HG03521 (cell line): ENCODE results near the gene SUPT3H.

ENCODE experiments used
- ATAC-seq: cut with Tn5 transposase; IDR thresholded peaks from one replicate; pipeline ENCODE4 v1.9.1; 2021; ENCODE audit warnings: mild to moderate bottlenecking, moderate library complexity; ENCODE audit not compliant: unreplicated experiment

SUPT3H gene

DNA sequence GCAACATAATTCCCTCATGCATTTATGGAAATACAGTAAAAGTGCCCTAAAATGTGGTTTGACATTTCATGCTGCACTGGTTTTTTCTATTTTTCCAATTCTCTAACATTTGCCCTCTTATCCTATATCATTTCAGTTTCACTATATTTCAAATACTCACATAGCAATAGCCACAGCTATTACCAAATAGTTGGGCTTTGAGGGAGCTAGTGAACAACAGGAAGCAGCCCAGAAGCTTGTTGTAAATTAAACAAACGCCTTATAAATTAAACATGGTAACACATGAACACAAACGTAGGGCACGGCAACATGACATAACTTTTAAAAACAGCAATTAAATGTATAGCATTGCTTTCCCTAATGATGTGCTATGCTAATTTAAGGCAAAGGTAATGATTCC lies 521.3 kb downstream of the SUPT3H start:
- ATAC-seq: no peak

DNA sequence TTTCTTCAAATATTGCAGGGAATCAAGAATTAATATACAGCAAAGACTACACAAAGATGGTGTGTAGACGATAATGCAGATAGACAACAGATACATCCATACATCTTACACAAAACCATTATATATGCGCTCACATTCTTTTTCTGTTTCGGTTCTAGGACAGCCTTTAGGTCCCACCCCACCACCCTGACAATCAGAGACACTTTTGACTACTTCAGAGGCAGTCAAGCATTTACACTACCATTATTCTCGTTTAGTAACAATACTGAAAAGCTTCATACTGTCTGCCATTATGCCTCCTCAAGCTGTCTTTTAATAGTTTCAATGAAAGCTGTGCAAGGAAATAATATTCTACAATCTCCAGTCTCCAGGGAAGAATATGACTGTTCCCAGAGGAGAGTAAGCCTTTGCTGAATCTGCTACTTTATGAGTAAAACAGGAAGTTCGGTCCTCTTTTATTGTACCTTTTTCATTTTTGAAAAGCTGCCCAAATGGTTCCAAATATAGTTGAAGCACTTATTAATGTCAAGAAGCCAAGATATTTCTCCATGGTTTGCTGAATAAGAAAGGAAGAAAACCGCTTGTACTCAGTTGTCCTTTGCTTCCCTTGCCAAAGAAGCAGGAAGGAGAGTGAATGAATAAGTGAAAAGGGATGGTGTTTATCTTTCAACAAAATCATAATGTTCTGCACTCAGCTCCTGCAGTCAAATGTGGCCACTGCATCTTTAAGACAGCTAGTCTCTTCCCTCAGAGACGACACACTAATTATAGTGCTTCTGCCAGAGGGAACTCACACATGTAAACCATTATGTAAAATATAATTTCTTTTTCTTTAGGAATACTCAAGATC lies 521.9 kb downstream of the SUPT3H start:
- no peak for ATAC-seq

DNA sequence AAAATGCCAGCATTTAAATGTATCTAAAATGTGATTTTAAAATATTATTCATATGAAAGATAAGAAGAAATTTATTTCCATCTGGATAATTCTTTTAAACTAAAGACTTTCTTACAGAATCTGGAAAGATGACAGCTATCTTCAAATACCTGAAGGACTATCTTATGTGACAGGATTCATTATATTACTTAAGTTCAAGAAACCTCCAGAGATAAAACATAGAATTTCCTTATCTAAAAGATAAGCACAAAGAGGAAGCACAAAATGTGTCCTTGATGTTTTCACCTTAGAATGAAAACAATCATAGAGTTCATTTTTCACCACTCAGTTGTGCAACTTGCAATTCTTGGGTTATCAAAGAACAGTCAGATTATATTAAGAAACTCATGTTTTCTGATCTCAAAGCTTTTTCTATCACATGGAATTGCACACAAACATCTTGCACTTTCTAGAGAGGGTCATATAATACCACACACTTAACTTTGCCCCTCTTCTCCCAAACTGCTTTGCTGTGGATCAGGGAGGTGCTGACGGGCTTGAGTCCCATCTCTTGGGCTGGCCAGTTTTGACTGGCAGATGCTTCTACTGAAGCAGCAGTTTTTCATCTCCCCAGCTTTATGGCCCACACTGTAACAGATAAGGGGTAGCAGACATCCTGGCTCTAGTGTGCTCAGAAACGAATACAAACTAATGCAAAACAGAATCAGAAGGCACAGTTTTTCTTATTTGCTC lies 522.9 kb downstream of the SUPT3H start:
- ATAC-seq: no peak

DNA sequence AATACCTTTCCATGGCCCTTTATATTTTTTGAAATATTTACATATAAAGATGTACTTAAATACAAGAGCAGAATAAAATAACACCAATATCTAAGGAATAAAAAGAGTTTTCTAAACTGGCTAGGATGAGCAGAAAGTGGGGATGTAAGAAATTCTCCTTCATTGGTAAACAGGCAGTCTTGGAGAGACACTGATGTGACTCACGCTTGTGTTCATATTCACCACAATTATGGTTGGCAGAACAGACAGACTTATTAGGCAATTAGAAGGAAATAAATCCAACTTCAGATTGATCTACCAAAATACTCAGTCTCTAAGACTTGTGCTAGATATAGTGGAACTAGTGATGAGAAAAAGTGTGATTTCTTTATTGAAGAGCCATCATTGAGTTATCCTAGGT lies 526.6 kb downstream of the SUPT3H start:
- no peak for ATAC-seq

DNA sequence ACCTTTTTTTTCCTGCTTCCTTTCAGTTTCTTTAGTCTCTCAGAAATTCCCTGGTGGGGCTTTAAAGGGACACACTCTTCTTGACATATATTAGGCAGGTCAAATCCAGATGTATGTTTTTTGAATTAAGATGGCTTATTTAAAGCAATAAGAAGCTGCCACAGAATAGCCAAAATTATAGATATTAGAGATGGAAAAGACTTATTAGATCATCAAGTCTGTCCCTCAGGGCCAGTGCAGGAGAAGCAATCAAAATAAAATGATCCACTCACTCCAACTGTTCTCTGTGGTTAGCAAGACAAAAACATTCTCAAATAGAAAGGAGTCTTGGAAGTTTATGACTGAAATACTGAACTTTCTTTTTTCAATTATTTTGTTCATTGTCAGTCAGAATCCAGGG lies 527.4 kb downstream of the SUPT3H start:
- no peak for ATAC-seq

DNA sequence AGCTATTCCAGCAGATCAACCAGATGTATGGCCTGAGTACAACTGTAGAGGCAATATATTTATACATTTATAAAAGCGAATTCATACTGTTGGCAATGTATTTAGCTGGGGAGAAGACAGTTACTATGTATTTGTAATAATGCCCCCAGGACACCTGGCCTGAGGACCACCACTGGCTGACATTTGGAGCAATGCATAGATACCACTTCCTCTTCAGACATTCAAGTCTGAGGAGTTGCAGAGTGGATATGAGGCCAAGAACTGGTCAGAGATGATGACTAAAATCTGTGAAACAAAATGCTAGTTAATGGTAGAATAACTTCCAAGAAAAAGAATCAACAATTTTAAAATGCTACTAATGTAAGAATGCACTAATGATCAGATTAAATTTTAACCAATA lies 527.9 kb downstream of the SUPT3H start:
- ATAC-seq: no peak

DNA sequence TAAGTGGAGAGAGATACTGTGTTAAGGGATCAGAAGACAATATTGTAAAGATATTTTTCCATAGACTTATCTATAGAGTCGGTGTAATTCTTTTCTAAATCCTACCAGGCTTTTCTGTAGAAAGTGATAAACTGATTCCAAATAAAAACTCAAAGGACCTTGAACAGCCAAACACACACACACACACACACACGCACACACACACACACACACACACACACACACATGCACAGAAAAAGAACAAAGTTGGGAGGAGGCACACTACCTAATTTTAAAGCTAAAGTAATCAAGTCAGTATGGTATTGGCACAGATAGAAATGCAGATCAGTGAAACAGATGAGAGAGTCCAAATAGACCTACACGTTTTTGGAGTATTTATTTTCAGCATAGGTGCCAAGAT lies 534.0 kb downstream of the SUPT3H start:
- ATAC-seq: no peak

DNA sequence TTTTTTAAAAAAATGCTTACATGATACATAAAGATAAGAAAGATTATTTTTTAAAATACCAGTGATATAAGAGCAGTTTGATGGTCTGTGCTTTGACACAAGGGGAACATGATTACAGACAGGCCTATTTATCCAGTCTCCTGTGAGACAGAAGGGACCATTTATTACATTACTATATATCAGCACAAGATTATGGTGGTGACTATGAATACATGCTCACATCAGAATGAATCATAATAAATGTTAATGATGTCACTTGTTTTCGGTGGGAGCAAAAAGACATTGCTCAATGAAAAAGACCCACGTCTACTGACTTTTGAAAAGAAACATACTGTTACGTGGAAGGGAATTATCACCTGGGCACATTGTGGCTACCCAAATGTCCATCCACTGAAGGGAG lies 535.1 kb downstream of the SUPT3H start:
- no peak for ATAC-seq

DNA sequence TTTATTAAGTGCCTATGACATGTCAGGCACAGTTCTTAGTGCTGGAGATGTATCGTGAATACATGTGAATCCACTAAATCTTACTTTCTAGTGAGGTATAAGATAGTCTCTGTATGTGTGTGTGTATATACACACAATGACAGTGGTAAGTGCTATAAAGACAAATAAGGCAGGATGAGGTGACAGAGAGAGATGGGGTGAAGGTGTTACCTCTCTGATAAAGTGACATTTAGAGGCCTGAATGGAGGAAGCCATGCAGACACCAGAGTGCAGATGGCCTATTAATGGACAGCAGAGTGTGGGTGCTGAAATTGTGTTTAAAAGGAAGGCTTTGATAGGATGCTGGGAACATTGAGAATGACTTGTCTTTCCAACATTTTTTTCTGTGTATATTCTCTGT lies 535.9 kb downstream of the SUPT3H start:
- no peak for ATAC-seq

DNA sequence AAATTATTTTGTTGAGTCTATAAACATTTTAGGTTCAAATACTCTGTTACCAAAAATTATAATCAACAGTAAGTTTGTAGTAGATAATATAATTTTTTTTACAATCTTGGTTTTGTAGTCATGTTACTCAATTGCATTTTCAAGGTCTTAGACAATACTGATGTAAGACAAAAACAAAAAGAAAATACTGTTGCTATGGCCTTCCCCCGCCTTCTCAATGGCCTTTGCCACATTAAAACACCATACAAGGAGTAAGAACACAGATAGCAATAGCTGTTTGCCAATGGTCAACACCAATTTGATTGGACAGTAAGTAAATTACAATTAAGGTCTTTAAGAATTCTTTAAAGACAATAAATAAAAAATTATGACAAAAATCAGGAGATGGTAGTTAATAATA lies 540.0 kb downstream of the SUPT3H start:
- no peak for ATAC-seq

DNA sequence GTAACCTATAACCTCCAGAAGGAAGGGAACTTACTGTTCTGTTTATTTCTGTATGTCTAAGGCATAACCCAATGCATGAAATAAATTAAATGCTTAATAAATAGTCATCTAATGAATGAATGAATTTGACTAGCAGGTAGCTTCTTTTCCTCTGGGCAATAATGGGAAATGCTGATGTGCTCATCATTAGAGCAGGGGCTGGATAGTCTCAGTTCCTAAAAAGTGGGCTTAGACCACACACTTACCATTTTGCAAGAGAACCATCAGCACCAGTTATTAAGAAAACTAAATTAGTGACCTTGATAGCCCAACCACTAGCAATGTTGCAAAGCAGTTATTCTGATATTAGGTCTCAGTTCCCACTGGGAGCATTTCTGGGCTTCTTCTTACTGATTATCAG lies 540.5 kb downstream of the SUPT3H start:
- no peak for ATAC-seq

DNA sequence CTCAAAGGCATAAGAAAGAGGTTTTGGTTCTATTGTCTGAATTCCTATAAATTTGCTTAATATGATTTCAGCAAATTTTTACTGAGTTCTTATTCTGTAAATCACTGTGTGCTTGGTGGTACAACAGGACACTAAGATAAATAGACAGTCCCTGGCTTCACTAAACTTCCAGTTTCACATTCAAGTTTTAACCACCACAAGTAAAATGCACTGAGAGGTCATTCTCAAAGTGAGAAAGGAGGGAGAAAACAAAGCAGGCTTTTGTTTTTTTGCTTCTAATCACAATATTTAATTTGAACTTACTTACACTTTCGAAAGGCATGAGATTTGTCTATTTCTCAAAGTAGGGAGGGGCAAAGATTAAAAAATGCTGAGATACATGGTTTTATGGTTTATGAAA lies 544.5 kb downstream of the SUPT3H start:
- ATAC-seq: peak; percentile 58

DNA sequence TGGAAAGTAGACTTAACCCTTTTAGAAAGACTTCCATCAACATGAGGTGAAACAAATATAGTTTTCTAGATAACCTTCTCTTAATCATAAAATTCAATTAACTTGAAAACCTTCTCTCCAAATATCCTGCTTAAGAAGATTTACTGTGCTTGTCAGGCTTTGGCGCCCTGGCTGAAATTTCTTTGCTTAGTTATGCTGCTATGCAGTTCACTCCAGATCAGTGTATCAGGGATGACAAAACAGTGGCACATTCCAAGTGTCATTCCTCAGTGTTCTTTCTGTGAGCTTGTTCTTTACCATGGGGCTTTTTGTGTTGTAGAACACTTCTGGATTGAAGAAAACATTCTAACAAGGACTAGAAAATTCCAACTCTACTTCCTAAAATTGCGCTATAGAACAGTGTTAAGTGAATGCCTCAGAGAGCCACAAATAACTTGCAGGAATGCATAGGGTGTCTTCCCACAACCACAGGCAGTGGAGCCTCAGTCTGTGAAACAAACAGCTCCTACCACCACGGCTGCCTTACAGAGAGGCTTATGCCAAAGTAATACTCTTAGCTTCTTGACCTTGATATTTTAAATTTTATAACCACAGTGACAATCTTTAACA lies 546.6 kb downstream of the SUPT3H start:
- no peak for ATAC-seq

DNA sequence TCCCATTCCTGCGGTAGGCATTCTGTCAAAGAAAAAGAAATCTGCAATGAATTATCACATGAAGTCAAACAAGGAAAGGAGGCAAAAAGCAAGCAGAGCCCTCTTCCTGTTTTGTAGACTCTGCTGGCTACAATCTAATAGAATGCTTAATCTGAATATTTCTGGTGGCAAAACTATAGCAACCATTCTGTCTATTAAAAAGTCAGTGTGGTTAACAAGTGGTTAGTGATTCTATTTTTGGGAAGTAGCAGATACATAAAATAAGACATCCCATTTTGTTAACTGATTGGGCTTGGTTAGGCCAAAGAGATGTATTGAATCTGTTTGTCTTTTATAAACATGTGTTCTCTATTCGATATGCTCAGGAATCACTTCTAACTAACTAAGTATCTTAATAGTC lies 547.9 kb downstream of the SUPT3H start:
- ATAC-seq: no peak

DNA sequence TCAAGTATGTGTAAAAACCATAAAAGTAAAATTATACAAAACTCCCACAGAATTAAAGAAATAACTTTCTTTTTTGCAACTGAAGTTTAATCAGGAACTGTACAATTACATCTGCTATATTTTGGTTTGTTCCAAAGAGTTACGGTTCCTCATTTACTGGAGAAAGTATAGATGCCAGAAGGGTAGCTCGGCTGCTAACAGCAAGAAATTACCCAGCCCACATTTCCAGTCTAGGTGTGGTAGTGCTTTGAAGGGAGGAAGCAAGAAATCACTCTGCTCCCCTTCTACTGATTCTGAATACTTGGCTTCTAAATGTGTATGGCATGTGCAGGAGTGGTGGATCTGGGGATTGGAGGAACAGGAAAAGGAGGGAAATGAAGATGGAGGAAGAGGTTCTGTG lies 549.0 kb downstream of the SUPT3H start:
- no peak for ATAC-seq

DNA sequence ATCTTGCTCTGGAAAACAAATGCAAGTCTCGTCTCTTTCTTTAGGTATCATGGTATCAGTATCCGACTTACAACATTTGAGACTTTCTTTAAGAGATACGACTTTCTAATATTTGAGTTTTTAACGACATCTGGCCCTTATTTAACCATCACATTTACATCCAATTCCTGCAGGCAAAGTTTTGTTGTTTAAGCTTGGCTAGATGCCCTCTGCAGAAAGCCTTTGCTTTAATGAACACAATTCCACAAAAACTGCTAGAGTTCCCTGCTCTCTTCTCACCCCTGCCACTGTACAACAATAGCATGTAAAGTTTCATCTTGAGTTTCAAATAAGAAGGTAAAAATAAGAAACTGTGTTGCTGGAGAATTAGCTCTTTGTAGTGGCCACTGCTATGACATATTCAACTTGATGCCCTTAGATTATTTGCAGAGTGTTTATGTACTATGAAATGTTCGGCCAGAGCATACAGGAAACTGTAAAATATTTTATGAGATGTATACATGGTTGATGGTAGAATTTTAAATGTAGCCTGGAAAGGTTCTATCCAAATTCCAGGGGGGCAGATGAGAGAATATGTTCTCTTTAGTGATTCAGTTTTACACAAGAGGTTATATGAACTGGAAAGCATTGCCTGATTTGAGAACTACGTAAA lies 551.6 kb downstream of the SUPT3H start:
- no peak for ATAC-seq

DNA sequence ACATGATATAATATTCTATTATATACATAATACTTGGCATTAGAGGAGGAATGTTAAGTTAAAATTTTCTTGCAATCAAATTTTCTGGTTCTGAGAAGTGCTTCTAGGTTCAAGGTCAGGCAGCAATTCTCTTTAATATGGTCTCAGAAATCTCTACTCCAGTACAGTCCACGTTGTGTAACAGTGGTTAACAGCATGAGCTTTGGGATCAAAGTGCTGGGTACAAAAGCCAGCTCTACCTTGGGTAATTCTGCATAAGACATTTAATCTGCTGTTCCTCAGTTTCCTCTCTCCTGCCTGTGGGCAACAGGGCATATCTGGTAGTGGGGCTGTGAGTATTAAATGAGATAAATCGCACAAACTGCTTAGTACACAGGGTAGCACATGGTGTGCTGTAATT lies 552.5 kb downstream of the SUPT3H start:
- ATAC-seq: no peak

DNA sequence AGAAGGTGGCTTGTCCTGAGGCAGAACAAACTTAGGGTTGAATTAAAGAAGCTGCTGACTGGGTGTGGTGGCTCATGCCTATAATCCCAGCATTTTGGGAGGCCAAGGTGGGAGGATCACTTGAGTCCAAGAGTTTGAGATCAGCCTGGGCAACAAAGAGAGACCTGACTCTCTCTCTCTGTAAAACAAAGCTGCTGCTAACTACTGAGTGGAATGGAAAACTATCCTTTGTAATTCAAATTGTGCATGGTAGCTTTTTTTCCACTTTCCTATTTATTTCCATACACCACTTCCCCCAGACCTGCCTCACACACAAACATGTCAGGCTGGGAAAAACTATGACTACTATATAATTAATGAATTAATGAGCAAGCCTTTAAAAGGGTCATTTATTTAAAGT lies 553.2 kb downstream of the SUPT3H start:
- no peak for ATAC-seq

DNA sequence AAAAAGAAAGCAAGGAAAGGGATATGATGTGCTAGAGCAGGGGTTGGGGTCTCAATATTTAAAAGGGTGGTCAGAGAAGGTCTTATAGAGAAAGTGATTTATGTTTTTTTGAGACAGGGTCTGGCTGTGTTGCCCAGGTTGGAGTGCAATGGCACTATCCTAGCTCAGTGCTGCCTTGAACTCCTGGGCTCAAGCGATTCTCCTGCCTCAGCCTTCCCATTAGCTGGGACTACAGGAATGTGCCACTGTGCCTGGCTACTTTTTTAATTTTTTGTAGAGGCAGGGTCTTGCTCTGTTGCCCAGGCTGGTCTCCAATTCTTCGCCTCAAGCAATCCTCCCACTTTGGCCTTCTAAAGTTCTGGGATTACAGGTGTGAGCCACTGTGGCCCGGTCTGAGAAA lies 557.0 kb downstream of the SUPT3H start:
- ATAC-seq: no peak

DNA sequence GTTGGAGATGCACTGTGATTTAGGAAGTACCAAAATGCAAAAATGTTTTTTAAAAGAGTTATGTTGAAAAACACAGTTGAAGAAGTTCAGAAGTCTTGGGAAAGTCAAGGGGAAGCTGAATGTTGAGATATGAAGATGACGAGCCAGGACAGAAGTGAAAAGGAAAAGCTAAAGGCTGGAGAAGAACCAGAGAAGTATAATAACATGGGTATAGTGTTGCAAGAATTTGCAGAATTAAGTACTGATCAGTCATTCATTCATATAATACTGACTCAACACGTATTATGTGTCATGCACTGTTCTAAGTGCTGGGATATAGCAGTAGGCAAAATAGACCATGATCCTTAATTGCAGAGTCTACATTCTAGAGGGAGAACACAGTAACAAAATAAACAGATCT lies 557.4 kb downstream of the SUPT3H start:
- no peak for ATAC-seq

DNA sequence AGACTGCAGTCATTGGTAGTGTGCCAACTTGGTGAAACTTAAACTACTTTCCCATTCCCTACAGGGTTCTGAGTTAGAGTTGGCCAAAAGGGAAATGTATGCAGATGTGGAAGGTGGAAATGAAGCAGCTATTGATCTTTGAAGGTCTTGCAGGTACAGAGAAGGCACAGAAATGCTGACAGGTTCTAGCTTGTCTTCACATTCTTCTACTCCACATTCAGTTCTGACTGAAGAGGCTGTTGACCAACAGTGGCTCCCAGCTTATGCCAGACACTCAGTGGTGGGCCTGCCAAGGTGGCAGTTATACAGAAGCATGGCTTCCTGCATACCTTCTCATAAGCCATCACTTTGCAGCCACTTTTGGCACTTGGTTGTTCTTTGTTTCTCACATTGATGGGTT lies 566.3 kb downstream of the SUPT3H start:
- no peak for ATAC-seq

DNA sequence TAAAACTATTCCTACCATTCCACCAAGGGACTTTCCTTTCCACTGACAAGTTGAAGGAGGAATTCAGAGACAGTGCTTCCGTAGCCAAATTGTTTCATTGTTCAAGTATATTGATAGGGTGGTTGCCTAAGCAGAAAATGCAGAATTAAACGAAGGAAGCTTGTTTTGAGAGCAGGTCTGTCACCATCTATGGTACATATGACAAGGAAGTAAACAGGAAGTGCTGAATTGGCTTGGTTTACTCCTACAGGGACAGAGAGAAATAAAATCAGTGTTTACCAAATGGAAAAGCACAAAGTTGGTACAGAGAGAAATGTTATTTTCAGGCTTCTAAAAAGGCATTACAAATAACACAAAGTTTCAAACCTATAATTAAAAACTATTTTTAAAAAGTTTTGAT lies 568.5 kb downstream of the SUPT3H start:
- no peak for ATAC-seq
